Measurements from ENCODE around the gene SMO.
"Not testable (repeated sequence)": the region's sequence is repeated elsewhere in the genome, so short reads cannot be mapped to it uniquely, and the experiment has no call there.

DNA sequence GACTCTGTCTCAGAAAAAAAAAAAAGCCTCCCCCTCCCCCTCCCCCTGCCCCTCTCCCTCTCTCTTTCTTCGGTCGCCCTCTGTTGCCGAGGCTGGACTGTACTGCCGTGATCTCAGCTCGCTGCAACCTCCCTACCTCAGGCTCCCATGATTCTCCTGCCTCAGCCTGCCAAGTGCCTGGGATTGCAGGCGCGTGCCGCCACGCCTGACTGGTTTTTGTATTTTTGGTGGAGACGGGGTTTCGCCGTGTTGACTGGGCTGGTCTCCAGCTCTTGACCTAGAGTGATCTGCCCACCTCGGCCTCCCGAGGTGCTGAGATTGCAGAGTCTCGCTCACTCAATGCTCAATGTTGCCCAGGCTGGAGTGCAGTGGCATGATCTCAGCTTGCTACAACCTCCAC lies 27.3 kb downstream of the SMO start:
- TF ChIP-seq, protein P1, sequence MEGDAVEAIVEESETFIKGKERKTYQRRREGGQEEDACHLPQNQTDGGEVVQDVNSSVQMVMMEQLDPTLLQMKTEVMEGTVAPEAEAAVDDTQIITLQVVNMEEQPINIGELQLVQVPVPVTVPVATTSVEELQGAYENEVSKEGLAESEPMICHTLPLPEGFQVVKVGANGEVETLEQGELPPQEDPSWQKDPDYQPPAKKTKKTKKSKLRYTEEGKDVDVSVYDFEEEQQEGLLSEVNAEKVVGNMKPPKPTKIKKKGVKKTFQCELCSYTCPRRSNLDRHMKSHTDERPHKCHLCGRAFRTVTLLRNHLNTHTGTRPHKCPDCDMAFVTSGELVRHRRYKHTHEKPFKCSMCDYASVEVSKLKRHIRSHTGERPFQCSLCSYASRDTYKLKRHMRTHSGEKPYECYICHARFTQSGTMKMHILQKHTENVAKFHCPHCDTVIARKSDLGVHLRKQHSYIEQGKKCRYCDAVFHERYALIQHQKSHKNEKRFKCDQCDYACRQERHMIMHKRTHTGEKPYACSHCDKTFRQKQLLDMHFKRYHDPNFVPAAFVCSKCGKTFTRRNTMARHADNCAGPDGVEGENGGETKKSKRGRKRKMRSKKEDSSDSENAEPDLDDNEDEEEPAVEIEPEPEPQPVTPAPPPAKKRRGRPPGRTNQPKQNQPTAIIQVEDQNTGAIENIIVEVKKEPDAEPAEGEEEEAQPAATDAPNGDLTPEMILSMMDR (IDR thresholded peaks at IDR 0.05; ENCODE audit: poor library complexity), result not testable (repeated sequence)
- not testable (repeated sequence) for TF ChIP-seq EZH2 (IDR thresholded peaks at IDR 0.05; ENCODE audit: borderline replicate concordance)

All from hepatocyte (in vitro differentiated cells).